WTC11 (cell line): ENCODE measurements around the gene ZNF174. TPM values are rescaled to one million over a fixed set of nuclear protein-coding genes. Genes with fewer than 3 reads are reported as not detected.

Experiments
- ATAC-seq: fragments of 200-7000 bp; cut with Tn5 transposase; 2 replicates; pipeline ENCODE4 v1.10.0; 2021; ENCODE audit warnings: mild to moderate bottlenecking, moderate library complexity
- CTCF ChIA-PET: fragments of 300-600 bp; sonication (Branson Sonifier 250); formaldehyde crosslinking; loops from one replicate; lab custom pipeline; 2021; ENCODE audit warnings: antibody characterized with exemption; lab: Charles Lee
- POLR2A ChIA-PET: fragments of 350-600 bp; sonication (Branson Sonifier 250); formaldehyde crosslinking; loops from one replicate; lab custom pipeline; 2021; ENCODE audit warnings: antibody characterized with exemption; lab: Charles Lee
- DNase-seq: peaks from one replicate; pipeline ENCODE4 v3.0.0; 2021; ENCODE audit warnings: low spot score
- H3K27ac Mint-ChIP-seq: 2 replicates; pipeline ENCODE4 v1.8.0; 2021; ENCODE audit warnings: mixed read lengths
- H3K27me3 Mint-ChIP-seq: 2 replicates; pipeline ENCODE4 v1.8.0; 2021; ENCODE audit warnings: low read depth, mild to moderate bottlenecking, moderate library complexity, mixed read lengths
- H3K36me3 Mint-ChIP-seq: 2 replicates; pipeline ENCODE4 v1.8.0; 2021; ENCODE audit warnings: mixed read lengths
- H3K4me1 Mint-ChIP-seq: 2 replicates; pipeline ENCODE4 v1.8.0; 2022; ENCODE audit warnings: mixed read lengths
- H3K4me3 Mint-ChIP-seq: 2 replicates; pipeline ENCODE4 v1.8.0; 2021; ENCODE audit warnings: mild to moderate bottlenecking, moderate library complexity, mixed read lengths
- H3K9me3 Mint-ChIP-seq: 2 replicates; pipeline ENCODE4 v1.8.0; 2021; ENCODE audit warnings: mixed read lengths
- ETV6 ChIP-seq: sonication (generic); formaldehyde crosslinking; IDR thresholded peaks from 2 replicates; pipeline ENCODE4 v1.8.1; 2022; ENCODE audit warnings: mild to moderate bottlenecking, missing genetic modification reagents
- FOXK1 ChIP-seq: sonication (generic); formaldehyde crosslinking; IDR thresholded peaks from 2 replicates; pipeline ENCODE4 v1.8.0; 2022; ENCODE audit warnings: mild to moderate bottlenecking, moderate library complexity, missing genetic modification reagents
- GTF2I ChIP-seq: fragments of 250-450 bp; sonication (Bioruptor Pico); conservative IDR thresholded peaks from 2 replicates; pipeline ENCODE4 v1.4.0; 2021; ENCODE audit warnings: mild to moderate bottlenecking
- HMGXB4 ChIP-seq: sonication (generic); formaldehyde crosslinking; IDR thresholded peaks from 2 replicates; pipeline ENCODE4 v1.8.1; 2023; ENCODE audit warnings: mild to moderate bottlenecking, moderate library complexity, missing genetic modification reagents
- JAZF1 ChIP-seq: fragments of 250-450 bp; sonication (Bioruptor Pico); IDR thresholded peaks from 2 replicates; pipeline ENCODE4 v1.9.0; 2021; ENCODE audit warnings: moderate library complexity, mild to moderate bottlenecking, inconsistent platforms
- JUN ChIP-seq: sonication (generic); formaldehyde crosslinking; IDR thresholded peaks from 2 replicates; pipeline ENCODE4 v1.8.0; 2023; ENCODE audit warnings: mild to moderate bottlenecking, missing genetic modification reagents
- NFATC4 ChIP-seq: fragments of 250-450 bp; sonication (Bioruptor Pico); IDR thresholded peaks from 2 replicates; pipeline ENCODE4 v1.9.0; 2021; ENCODE audit warnings: mild to moderate bottlenecking
- PREB ChIP-seq: sonication (generic); formaldehyde crosslinking; IDR thresholded peaks from 2 replicates; pipeline ENCODE4 v1.8.1; 2022; ENCODE audit warnings: mild to moderate bottlenecking, missing genetic modification reagents, moderate library complexity, borderline replicate concordance
- SOX15 ChIP-seq: fragments of 250-450 bp; sonication (Bioruptor Pico); IDR thresholded peaks from 2 replicates; pipeline ENCODE4 v1.9.0; 2021; ENCODE audit warnings: mild to moderate bottlenecking
- TCF7 ChIP-seq: sonication (generic); formaldehyde crosslinking; IDR thresholded peaks from 2 replicates; pipeline ENCODE4 v1.8.0; 2022; ENCODE audit warnings: mild to moderate bottlenecking, low read depth, missing genetic modification reagents, moderate library complexity
- ZBTB43 ChIP-seq: sonication (generic); formaldehyde crosslinking; IDR thresholded peaks from 2 replicates; pipeline ENCODE4 v1.8.1; 2023; ENCODE audit warnings: mild to moderate bottlenecking, missing genetic modification reagents
- ZNF138 ChIP-seq: sonication (generic); formaldehyde crosslinking; conservative IDR thresholded peaks from 2 replicates; pipeline ENCODE4 v1.8.1; 2022; ENCODE audit warnings: mild to moderate bottlenecking, moderate library complexity, missing genetic modification reagents
- ZNF263 ChIP-seq: sonication (generic); formaldehyde crosslinking; IDR thresholded peaks from 2 replicates; pipeline ENCODE4 v1.8.1; 2022; ENCODE audit warnings: low read depth, mild to moderate bottlenecking, moderate library complexity, missing genetic modification reagents
- ZNF416 ChIP-seq: fragments of 250-450 bp; sonication (Bioruptor Pico); IDR thresholded peaks from 2 replicates; pipeline ENCODE4 v1.9.0; 2021; ENCODE audit warnings: mild to moderate bottlenecking, inconsistent platforms
- total RNA-seq: library from RNA; stranded (reverse); gene quantifications from 3 replicates; pipeline ENCODE4 v1.2.3, GENCODE V29; 2021
- TF ChIP-seq, protein P1 (sequence below): fragments of 200-600 bp; IDR thresholded peaks from 2 replicates; pipeline ENCODE4 v1.8.0; 2022; ENCODE audit warnings: antibody characterized with exemption
- TF ChIP-seq, protein P2 (sequence below): sonication (generic); formaldehyde crosslinking; IDR thresholded peaks from 2 replicates; pipeline ENCODE4 v1.8.0; 2023; ENCODE audit warnings: mild to moderate bottlenecking, missing genetic modification reagents
- TF ChIP-seq, protein P3 (sequence below): sonication (generic); formaldehyde crosslinking; IDR thresholded peaks from 2 replicates; pipeline ENCODE4 v1.8.0; 2022; ENCODE audit warnings: mild to moderate bottlenecking, missing genetic modification reagents

Gene ZNF174
- total RNA-seq, 1 experiment from 2014 or later = 13.8 TPM

DNA sequence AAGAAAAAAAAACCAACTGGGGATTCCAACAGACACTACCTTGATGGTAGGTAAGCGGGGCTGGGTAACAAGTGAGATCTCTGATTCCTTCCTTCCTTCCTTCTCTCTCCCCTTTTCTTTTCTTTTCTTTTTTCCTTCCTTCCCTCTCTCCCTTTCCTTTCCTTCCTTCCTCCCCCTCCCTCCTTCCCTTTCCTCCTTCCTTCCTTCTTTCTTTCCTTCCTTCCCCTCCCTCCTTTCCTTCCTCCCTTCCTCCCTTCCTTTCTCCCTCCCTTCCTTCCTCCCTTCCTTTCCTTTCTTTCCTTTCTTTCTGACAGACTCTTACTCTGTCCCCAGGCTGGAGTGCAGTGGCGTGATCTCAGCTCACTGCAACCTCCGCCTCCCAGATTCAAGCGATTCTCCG lies 25.3 kb upstream of the ZNF174 start (continued):
- TF ChIP-seq, protein P1, sequence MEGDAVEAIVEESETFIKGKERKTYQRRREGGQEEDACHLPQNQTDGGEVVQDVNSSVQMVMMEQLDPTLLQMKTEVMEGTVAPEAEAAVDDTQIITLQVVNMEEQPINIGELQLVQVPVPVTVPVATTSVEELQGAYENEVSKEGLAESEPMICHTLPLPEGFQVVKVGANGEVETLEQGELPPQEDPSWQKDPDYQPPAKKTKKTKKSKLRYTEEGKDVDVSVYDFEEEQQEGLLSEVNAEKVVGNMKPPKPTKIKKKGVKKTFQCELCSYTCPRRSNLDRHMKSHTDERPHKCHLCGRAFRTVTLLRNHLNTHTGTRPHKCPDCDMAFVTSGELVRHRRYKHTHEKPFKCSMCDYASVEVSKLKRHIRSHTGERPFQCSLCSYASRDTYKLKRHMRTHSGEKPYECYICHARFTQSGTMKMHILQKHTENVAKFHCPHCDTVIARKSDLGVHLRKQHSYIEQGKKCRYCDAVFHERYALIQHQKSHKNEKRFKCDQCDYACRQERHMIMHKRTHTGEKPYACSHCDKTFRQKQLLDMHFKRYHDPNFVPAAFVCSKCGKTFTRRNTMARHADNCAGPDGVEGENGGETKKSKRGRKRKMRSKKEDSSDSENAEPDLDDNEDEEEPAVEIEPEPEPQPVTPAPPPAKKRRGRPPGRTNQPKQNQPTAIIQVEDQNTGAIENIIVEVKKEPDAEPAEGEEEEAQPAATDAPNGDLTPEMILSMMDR = no peak
- TF ChIP-seq JAZF1 (CRISPR knock-in tag) (no peak), NFATC4 (no peak)

- ChIA-PET CTCF (interaction anchor here (0.7 kb wide), 1 partner anchor 26 kb away, joined by 4 read pairs; no protein-coding TSS in a partner anchor), POLR2A (no interaction called here)
- H3K27ac Mint-ChIP-seq = no peak overlapping the region
- DNase-seq (no peak), ATAC-seq (no peak)
- H3K4me1 Mint-ChIP-seq = no peaks in the 10 kb centered on the region
- no peak overlapping the region for H3K4me3 Mint-ChIP-seq
- peaks cover 86% of the 10 kb centered on the region for H3K9me3 Mint-ChIP-seq
- H3K36me3 Mint-ChIP-seq = peaks cover 37% of the 10 kb centered on the region
- H3K27me3 Mint-ChIP-seq = peaks cover 68% of the 10 kb centered on the region
- TF ChIP-seq FOXK1 (no peak), JUN (CRISPR knock-in tag) (no peak), ZBTB43 (CRISPR knock-in tag) (no peak), ETV6 (no peak), ZNF416 (CRISPR knock-in tag) (no peak), HMGXB4 (CRISPR knock-in tag) (no peak), TCF7 (CRISPR knock-in tag) (no peak)
- TF ChIP-seq, protein P2, sequence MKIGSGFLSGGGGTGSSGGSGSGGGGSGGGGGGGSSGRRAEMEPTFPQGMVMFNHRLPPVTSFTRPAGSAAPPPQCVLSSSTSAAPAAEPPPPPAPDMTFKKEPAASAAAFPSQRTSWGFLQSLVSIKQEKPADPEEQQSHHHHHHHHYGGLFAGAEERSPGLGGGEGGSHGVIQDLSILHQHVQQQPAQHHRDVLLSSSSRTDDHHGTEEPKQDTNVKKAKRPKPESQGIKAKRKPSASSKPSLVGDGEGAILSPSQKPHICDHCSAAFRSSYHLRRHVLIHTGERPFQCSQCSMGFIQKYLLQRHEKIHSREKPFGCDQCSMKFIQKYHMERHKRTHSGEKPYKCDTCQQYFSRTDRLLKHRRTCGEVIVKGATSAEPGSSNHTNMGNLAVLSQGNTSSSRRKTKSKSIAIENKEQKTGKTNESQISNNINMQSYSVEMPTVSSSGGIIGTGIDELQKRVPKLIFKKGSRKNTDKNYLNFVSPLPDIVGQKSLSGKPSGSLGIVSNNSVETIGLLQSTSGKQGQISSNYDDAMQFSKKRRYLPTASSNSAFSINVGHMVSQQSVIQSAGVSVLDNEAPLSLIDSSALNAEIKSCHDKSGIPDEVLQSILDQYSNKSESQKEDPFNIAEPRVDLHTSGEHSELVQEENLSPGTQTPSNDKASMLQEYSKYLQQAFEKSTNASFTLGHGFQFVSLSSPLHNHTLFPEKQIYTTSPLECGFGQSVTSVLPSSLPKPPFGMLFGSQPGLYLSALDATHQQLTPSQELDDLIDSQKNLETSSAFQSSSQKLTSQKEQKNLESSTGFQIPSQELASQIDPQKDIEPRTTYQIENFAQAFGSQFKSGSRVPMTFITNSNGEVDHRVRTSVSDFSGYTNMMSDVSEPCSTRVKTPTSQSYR (CRISPR knock-in tag) = no peak
- TF ChIP-seq, all 79 proteins: peak for 0
These were observed 23.1 kb upstream of the ZNF174 start for GRCh38 chr16:3377917-3378316.

GRCh38 chr16:3383045-3383448 lies 18.0 kb upstream of the ZNF174 start:
- no peak overlapping the region for H3K4me3 Mint-ChIP-seq
- ATAC-seq (no peak), DNase-seq (no peak)
- H3K36me3 Mint-ChIP-seq = peaks cover 85% of the 10 kb centered on the region
- ChIA-PET POLR2A (interaction anchor here (0.6 kb wide), 1 partner anchor 124 kb away, joined by 3 read pairs; no protein-coding TSS in a partner anchor), CTCF (no interaction called here)
- peaks cover 39% of the 10 kb centered on the region for H3K27me3 Mint-ChIP-seq
- TF ChIP-seq ZNF263 (CRISPR knock-in tag) = no peak
- peaks cover 88% of the 10 kb centered on the region for H3K9me3 Mint-ChIP-seq
- no peaks in the 10 kb centered on the region for H3K4me1 Mint-ChIP-seq
- no peak overlapping the region for H3K27ac Mint-ChIP-seq

- CTCF ChIA-PET = no interaction called here
- Mint-ChIP-seq H3K4me3 (no peak overlapping the region), H3K4me1 (no peaks in the 10 kb centered on the region), H3K9me3 (peaks cover 43% of the 10 kb centered on the region), H3K36me3 (peaks cover 83% of the 10 kb centered on the region), H3K27me3 (peaks cover 5% of the 10 kb centered on the region; the same call in 1 of the 2 replicates), H3K27ac (no peak overlapping the region)
- POLR2A ChIA-PET = no interaction called here
- ATAC-seq (no peak), DNase-seq (no peak)
- no peak for TF ChIP-seq ZNF138 (CRISPR knock-in tag)
- no peak for TF ChIP-seq GTF2I (CRISPR knock-in tag)
- no peak for TF ChIP-seq SOX15 (CRISPR knock-in tag)
- no peak for TF ChIP-seq JAZF1 (CRISPR knock-in tag)
- TF ChIP-seq PREB (CRISPR knock-in tag) = no peak
- TF ChIP-seq, protein P3, sequence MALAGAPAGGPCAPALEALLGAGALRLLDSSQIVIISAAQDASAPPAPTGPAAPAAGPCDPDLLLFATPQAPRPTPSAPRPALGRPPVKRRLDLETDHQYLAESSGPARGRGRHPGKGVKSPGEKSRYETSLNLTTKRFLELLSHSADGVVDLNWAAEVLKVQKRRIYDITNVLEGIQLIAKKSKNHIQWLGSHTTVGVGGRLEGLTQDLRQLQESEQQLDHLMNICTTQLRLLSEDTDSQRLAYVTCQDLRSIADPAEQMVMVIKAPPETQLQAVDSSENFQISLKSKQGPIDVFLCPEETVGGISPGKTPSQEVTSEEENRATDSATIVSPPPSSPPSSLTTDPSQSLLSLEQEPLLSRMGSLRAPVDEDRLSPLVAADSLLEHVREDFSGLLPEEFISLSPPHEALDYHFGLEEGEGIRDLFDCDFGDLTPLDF (CRISPR knock-in tag) = no peak
These were observed 12.7 kb upstream of the ZNF174 start for GRCh38 chr16:3388325-3388724.
